PC-9 (cell line): Measurements from ENCODE around the gene RAET1E. TPM values are rescaled to one million over a fixed set of nuclear protein-coding genes. Genes with fewer than 3 reads are reported as not detected.

Experiments used
- BruUV-seq: library from RNA; stranded (reverse); fragments of 400-500 nt; replicated peaks from 2 replicates; lab custom pipeline; 2021; lab: Mats Ljungman, UMichigan
- CTCF ChIA-PET: fragments of 300-600 bp; sonication (Branson Sonifier 250); formaldehyde crosslinking; loops from one replicate; lab custom pipeline; 2022; ENCODE audit warnings: antibody characterized with exemption; lab: Charles Lee
- POLR2A ChIA-PET: fragments of 300-600 bp; sonication (Branson Sonifier 250); formaldehyde crosslinking; loops from one replicate; lab custom pipeline; 2022; ENCODE audit warnings: antibody characterized with exemption; ENCODE audit not compliant: unreplicated experiment; lab: Charles Lee
- DNase-seq, 2 experiments: peaks; one replicate each; pipeline versions ENCODE4 v3.0.0 to v3.0.0-alpha.2; 2015 to 2022; ENCODE audit warnings: mixed read lengths in 1 of 2
- H2AFZ ChIP-seq: fragments of 200-600 bp; sonication (generic); 2 replicates; pipeline ENCODE4 v1.8.1; 2017; ENCODE audit warnings: antibody characterized with exemption
- H3F3A ChIP-seq: fragments of 200-600 bp; sonication (generic); 2 replicates; pipeline ENCODE4 v1.8.1; 2017; ENCODE audit warnings: antibody characterized with exemption, mild to moderate bottlenecking, low read depth; ENCODE audit not compliant: insufficient read depth
- H3K27ac ChIP-seq: fragments of 200-600 bp; sonication (generic); 2 replicates; pipeline ENCODE4 v1.6.1; 2016; ENCODE audit warnings: mixed run types
- H3K27me3 ChIP-seq: fragments of 200-600 bp; sonication (generic); 2 replicates; pipeline ENCODE4 v1.6.1; 2016; ENCODE audit warnings: low read depth, mixed run types; ENCODE audit not compliant: insufficient read depth
- H3K36me3 ChIP-seq: fragments of 200-600 bp; sonication (generic); 2 replicates; pipeline ENCODE4 v1.6.1; 2016; ENCODE audit warnings: low read depth, mixed run types
- H3K4me1 ChIP-seq: fragments of 200-600 bp; sonication (generic); replicated peaks from 2 replicates; pipeline ENCODE4 v1.6.1; 2016; ENCODE audit warnings: mixed run types; ENCODE audit not compliant: insufficient read depth
- H3K4me2 ChIP-seq: fragments of 200-600 bp; sonication (generic); 2 replicates; pipeline ENCODE4 v1.6.1; 2017; ENCODE audit warnings: mixed run types
- H3K4me3 ChIP-seq: fragments of 200-600 bp; sonication (generic); 2 replicates; pipeline ENCODE4 v1.6.1; 2016; ENCODE audit warnings: mixed run types
- H3K79me2 ChIP-seq: fragments of 200-600 bp; sonication (generic); 2 replicates; pipeline ENCODE4 v1.6.1; 2017; ENCODE audit warnings: low read depth, mixed run types
- H3K9me2 ChIP-seq: fragments of 200-600 bp; sonication (generic); 2 replicates; pipeline ENCODE4 v1.8.1; 2017; ENCODE audit warnings: mild to moderate bottlenecking; ENCODE audit not compliant: insufficient read depth
- H3K9me3 ChIP-seq: fragments of 200-600 bp; sonication (generic); 2 replicates; pipeline ENCODE4 v1.8.1; 2016; ENCODE audit warnings: low read depth; ENCODE audit not compliant: insufficient read depth
- H4K20me1 ChIP-seq: fragments of 200-600 bp; sonication (generic); 2 replicates; pipeline ENCODE4 v1.8.1; 2017; ENCODE audit not compliant: insufficient read depth
- CTCF ChIP-seq: fragments of 200-600 bp; sonication (generic); conservative IDR thresholded peaks from 2 replicates; pipeline ENCODE4 v1.6.1; 2017; ENCODE audit warnings: mixed run types, antibody characterized with exemption, mild to moderate bottlenecking, moderate library complexity
- EZH2 ChIP-seq: fragments of 200-600 bp; sonication (generic); IDR thresholded peaks from 2 replicates; pipeline ENCODE4 v1.8.0; 2017; ENCODE audit warnings: antibody characterized with exemption, low read depth
- intact Hi-C: fragments of 100-400 bp; cut with micrococcal nuclease; formaldehyde crosslinking; loops from one replicate; pipeline ENCODE4 v1.10.0; 2022; ENCODE audit not compliant: unreplicated experiment
- total RNA-seq: library from RNA; stranded (reverse); gene quantifications from 2 replicates; pipeline ENCODE4 v1.2.3, GENCODE V29; 2021

Gene RAET1E
- total RNA-seq, 1 experiment from 2014 or later, result 0.20 TPM

- Histone ChIP-seq H3K27ac (peak overlapping the region; percentile 92), H2AFZ (0 out of 2 replicates have a peak overlapping the region, but pooled peaks have one; percentile 69), H4K20me1 (no peaks in the 10 kb centered on the region), H3F3A (peaks cover 31% of the 10 kb centered on the region), H3K9me2 (no peaks in the 10 kb centered on the region), H3K4me3 (peak overlapping the region; percentile 73), H3K4me2 (peak overlapping the region; percentile 81), H3K36me3 (no peaks in the 10 kb centered on the region), H3K79me2 (peaks cover 57% of the 10 kb centered on the region), H3K27me3 (no peaks in the 10 kb centered on the region), H3K9me3 (no peaks in the 10 kb centered on the region), H3K4me1 (peaks cover 72% of the 10 kb centered on the region)
- DNase-seq, result no peak
- TF ChIP-seq CTCF, result no peak
- TF ChIP-seq EZH2, result no peak
- CTCF ChIA-PET, result no interaction called here
- POLR2A ChIA-PET, result no interaction called here
- intact Hi-C loops, result loop anchor here (10.0 kb wide), 1 partner anchor 297 kb away; the partner anchor contains the start of gene GINM1
- BruUV-seq, result no TSS peak
These were observed 36.1 kb downstream of the RAET1E start for GRCh38 chr6:149861603-149862423.

- CTCF ChIA-PET, result no interaction called here
- H3K4me3 ChIP-seq, result peak overlapping the region; percentile 73; the same call in 1 of the 2 replicates
- no peak for DNase-seq
These were observed 36.9 kb downstream of the RAET1E start for GRCh38 chr6:149860834-149861602.

More at GRCh38 chr6:149860834-149861602, 36.9 kb downstream of the RAET1E start:
- Histone ChIP-seq H2AFZ (no peak overlapping the region), H4K20me1 (no peaks in the 10 kb centered on the region), H3K79me2 (peaks cover 64% of the 10 kb centered on the region), H3K36me3 (no peaks in the 10 kb centered on the region), H3K27ac (peak overlapping the region; percentile 92), H3K9me2 (no peaks in the 10 kb centered on the region), H3K4me1 (peaks cover 80% of the 10 kb centered on the region), H3K4me2 (peak overlapping the region; percentile 81), H3K27me3 (no peaks in the 10 kb centered on the region), H3K9me3 (no peaks in the 10 kb centered on the region), H3F3A (peaks cover 36% of the 10 kb centered on the region)
- POLR2A ChIA-PET, result no interaction called here
- TF ChIP-seq EZH2 (no peak), CTCF (no peak)
- intact Hi-C loops, result loop anchor here (10.0 kb wide), 1 partner anchor 296 kb away; the partner anchor contains the start of gene GINM1
- no TSS peak for BruUV-seq
